Activated CD4-positive, alpha-beta memory T cell treated with anti-CD3 and anti-CD28 coated beads for 36 hours (primary cell): ENCODE data around the gene LHPP. TPM values are rescaled to one million over a fixed set of nuclear protein-coding genes. Genes with fewer than 3 reads are reported as not detected.

Experiments
- CTCF ChIA-PET: fragments of 350-600 bp; sonication (Branson Sonifier 250); formaldehyde crosslinking; loops from one replicate; lab custom pipeline; 2021; ENCODE audit warnings: antibody characterized with exemption, inconsistent platforms; lab: Charles Lee
- POLR2A ChIA-PET: fragments of 350-600 bp; sonication (Branson Sonifier 250); formaldehyde crosslinking; loops from one replicate; lab custom pipeline; 2021; ENCODE audit warnings: antibody characterized with exemption; lab: Charles Lee
- DNase-seq: peaks from one replicate; pipeline ENCODE4 v3.0.0-alpha.2; 2020
- H3K27ac Mint-ChIP-seq: one replicate; pipeline ENCODE4 v1.8.0; 2021; ENCODE audit warnings: mixed read lengths
- H3K27me3 Mint-ChIP-seq: one replicate; pipeline ENCODE4 v1.8.0; 2021; ENCODE audit warnings: mixed read lengths
- H3K36me3 Mint-ChIP-seq: one replicate; pipeline ENCODE4 v1.8.0; 2021; ENCODE audit warnings: mixed read lengths
- H3K4me1 Mint-ChIP-seq: one replicate; pipeline ENCODE4 v1.8.0; 2021; ENCODE audit warnings: low read depth, mixed read lengths
- H3K4me3 Mint-ChIP-seq: one replicate; pipeline ENCODE4 v1.8.0; 2021; ENCODE audit warnings: mild to moderate bottlenecking, mixed read lengths
- H3K9me3 Mint-ChIP-seq: one replicate; pipeline ENCODE4 v1.8.0; 2021; ENCODE audit warnings: mixed read lengths
- intact Hi-C: fragments of 100-400 bp; cut with micrococcal nuclease; formaldehyde crosslinking; loops from one replicate; pipeline ENCODE4 v1.15.1; 2023
- total RNA-seq, 2 experiments: library from RNA; stranded (reverse); gene quantifications; one replicate each; pipeline ENCODE4 v1.2.3, GENCODE V29; 2021

The LHPP gene
- total RNA-seq, 2 experiments from 2014 or later: 10.1 to 12.3 TPM

GRCh38 chr10:124493214-124493882, 31.7 kb downstream of the LHPP start:
- H3K27me3 Mint-ChIP-seq: no peaks in the 10 kb centered on the region
- no peak overlapping the region for H3K27ac Mint-ChIP-seq
- intact Hi-C loops: no loop called here
- H3K36me3 Mint-ChIP-seq: peaks cover 1% of the 10 kb centered on the region
- POLR2A ChIA-PET: no interaction called here
- H3K9me3 Mint-ChIP-seq: no peaks in the 10 kb centered on the region
- H3K4me1 Mint-ChIP-seq: peaks cover 12% of the 10 kb centered on the region
- no peak for DNase-seq
- H3K4me3 Mint-ChIP-seq: no peak overlapping the region
- CTCF ChIA-PET: no interaction called here

- Mint-ChIP-seq H3K27me3 (no peaks in the 10 kb centered on the region), H3K36me3 (peaks cover 1% of the 10 kb centered on the region), H3K9me3 (no peaks in the 10 kb centered on the region), H3K4me1 (peaks cover 12% of the 10 kb centered on the region), H3K4me3 (no peak overlapping the region), H3K27ac (no peak overlapping the region)
- DNase-seq: peak; percentile 11
- POLR2A ChIA-PET: no interaction called here
- CTCF ChIA-PET: no interaction called here
- intact Hi-C loops: no loop called here
These were observed 32.6 kb downstream of the LHPP start for GRCh38 chr10:124494046-124494807.

GRCh38 chr10:124495162-124495561, 33.5 kb downstream of the LHPP start:
- Mint-ChIP-seq H3K27ac (no peak overlapping the region), H3K4me1 (peaks cover 12% of the 10 kb centered on the region)
- POLR2A ChIA-PET: no interaction called here

GRCh38 chr10:124495725-124496124, 34.1 kb downstream of the LHPP start:
- H3K9me3 Mint-ChIP-seq: peaks cover 4% of the 10 kb centered on the region
- H3K27me3 Mint-ChIP-seq: no peaks in the 10 kb centered on the region
- POLR2A ChIA-PET: no interaction called here
- CTCF ChIA-PET: no interaction called here
- intact Hi-C loops: no loop called here
- H3K4me3 Mint-ChIP-seq: no peak overlapping the region
- H3K36me3 Mint-ChIP-seq: peaks cover 7% of the 10 kb centered on the region
- no peak overlapping the region for H3K27ac Mint-ChIP-seq
- no peak for DNase-seq
- H3K4me1 Mint-ChIP-seq: peaks cover 13% of the 10 kb centered on the region

More at GRCh38 chr10:124495162-124495561, 33.5 kb downstream of the LHPP start:
- CTCF ChIA-PET: no interaction called here
- no peaks in the 10 kb centered on the region for H3K27me3 Mint-ChIP-seq
- no peak for DNase-seq
- H3K36me3 Mint-ChIP-seq: peaks cover 4% of the 10 kb centered on the region
- no peaks in the 10 kb centered on the region for H3K9me3 Mint-ChIP-seq
- no peak overlapping the region for H3K4me3 Mint-ChIP-seq
- intact Hi-C loops: no loop called here

- intact Hi-C loops: no loop called here
- DNase-seq: no peak
- Mint-ChIP-seq H3K4me3 (no peak overlapping the region), H3K9me3 (peaks cover 8% of the 10 kb centered on the region), H3K36me3 (peaks cover 12% of the 10 kb centered on the region), H3K27ac (no peak overlapping the region), H3K27me3 (no peaks in the 10 kb centered on the region), H3K4me1 (peaks cover 15% of the 10 kb centered on the region)
- ChIA-PET POLR2A (no interaction called here), CTCF (no interaction called here)
These were observed 34.5 kb downstream of the LHPP start for GRCh38 chr10:124496150-124496549.

GRCh38 chr10:124496620-124497019, 35.0 kb downstream of the LHPP start:
- H3K27me3 Mint-ChIP-seq: no peaks in the 10 kb centered on the region
- no peak overlapping the region for H3K27ac Mint-ChIP-seq
- CTCF ChIA-PET: no interaction called here
- intact Hi-C loops: no loop called here
- H3K36me3 Mint-ChIP-seq: peaks cover 13% of the 10 kb centered on the region
- H3K4me3 Mint-ChIP-seq: no peak overlapping the region
- peaks cover 15% of the 10 kb centered on the region for H3K4me1 Mint-ChIP-seq
- no peak for DNase-seq
- POLR2A ChIA-PET: no interaction called here
- peaks cover 9% of the 10 kb centered on the region for H3K9me3 Mint-ChIP-seq

GRCh38 chr10:124497196-124497881, 35.7 kb downstream of the LHPP start:
- H3K4me1 Mint-ChIP-seq: peaks cover 15% of the 10 kb centered on the region
- intact Hi-C loops: no loop called here
- no peak overlapping the region for H3K4me3 Mint-ChIP-seq
- H3K9me3 Mint-ChIP-seq: peaks cover 9% of the 10 kb centered on the region
- no peak overlapping the region for H3K27ac Mint-ChIP-seq
- DNase-seq: no peak
- CTCF ChIA-PET: no interaction called here
- POLR2A ChIA-PET: no interaction called here
- no peaks in the 10 kb centered on the region for H3K27me3 Mint-ChIP-seq
- peaks cover 15% of the 10 kb centered on the region for H3K36me3 Mint-ChIP-seq

GRCh38 chr10:124498056-124498455, 36.4 kb downstream of the LHPP start:
- ChIA-PET POLR2A (no interaction called here), CTCF (no interaction called here)
- peaks cover 15% of the 10 kb centered on the region for H3K4me1 Mint-ChIP-seq
- H3K36me3 Mint-ChIP-seq: peaks cover 15% of the 10 kb centered on the region
- intact Hi-C loops: no loop called here
- peaks cover 9% of the 10 kb centered on the region for H3K9me3 Mint-ChIP-seq
- no peak overlapping the region for H3K27ac Mint-ChIP-seq
- no peaks in the 10 kb centered on the region for H3K27me3 Mint-ChIP-seq
- DNase-seq: no peak
- H3K4me3 Mint-ChIP-seq: no peak overlapping the region

- Mint-ChIP-seq H3K9me3 (peaks cover 9% of the 10 kb centered on the region), H3K4me1 (peaks cover 4% of the 10 kb centered on the region), H3K4me3 (no peak overlapping the region), H3K27ac (no peak overlapping the region), H3K36me3 (peaks cover 15% of the 10 kb centered on the region), H3K27me3 (no peaks in the 10 kb centered on the region)
- POLR2A ChIA-PET: no interaction called here
- intact Hi-C loops: no loop called here
- peak; percentile 34 for DNase-seq
- CTCF ChIA-PET: interaction anchor here (0.6 kb wide), 1 partner anchor 1209 kb away, joined by 3 read pairs; no protein-coding TSS in a partner anchor
These were observed 39.1 kb downstream of the LHPP start for GRCh38 chr10:124500757-124501156.

GRCh38 chr10:124504711-124505110, 43.1 kb downstream of the LHPP start:
- DNase-seq: no peak
- no peak overlapping the region for H3K4me3 Mint-ChIP-seq
- H3K4me1 Mint-ChIP-seq: peaks cover 4% of the 10 kb centered on the region
- H3K27me3 Mint-ChIP-seq: no peaks in the 10 kb centered on the region
- H3K27ac Mint-ChIP-seq: no peak overlapping the region
- ChIA-PET POLR2A (no interaction called here), CTCF (no interaction called here)
- H3K36me3 Mint-ChIP-seq: peaks cover 14% of the 10 kb centered on the region
- intact Hi-C loops: no loop called here
- H3K9me3 Mint-ChIP-seq: peaks cover 9% of the 10 kb centered on the region

GRCh38 chr10:124505279-124505678, 43.7 kb downstream of the LHPP start:
- CTCF ChIA-PET: no interaction called here
- POLR2A ChIA-PET: no interaction called here
- Mint-ChIP-seq H3K4me1 (peaks cover 4% of the 10 kb centered on the region), H3K27me3 (no peaks in the 10 kb centered on the region), H3K9me3 (peaks cover 9% of the 10 kb centered on the region), H3K36me3 (peaks cover 13% of the 10 kb centered on the region), H3K27ac (no peak overlapping the region), H3K4me3 (no peak overlapping the region)
- intact Hi-C loops: no loop called here
- DNase-seq: no peak

GRCh38 chr10:124508070-124508667, 46.5 kb downstream of the LHPP start:
- H3K27me3 Mint-ChIP-seq: no peaks in the 10 kb centered on the region
- no peak for DNase-seq
- peaks cover 4% of the 10 kb centered on the region for H3K4me1 Mint-ChIP-seq
- intact Hi-C loops: no loop called here
- ChIA-PET POLR2A (no interaction called here), CTCF (no interaction called here)
- H3K36me3 Mint-ChIP-seq: peaks cover 2% of the 10 kb centered on the region
- no peak overlapping the region for H3K27ac Mint-ChIP-seq
- H3K9me3 Mint-ChIP-seq: no peaks in the 10 kb centered on the region
- no peak overlapping the region for H3K4me3 Mint-ChIP-seq
